ENCODE results near the gene FCGBP.
"Not testable (repeated sequence)": the region's sequence is repeated elsewhere in the genome, so short reads cannot be mapped to it uniquely, and the experiment has no call there.

Gene FCGBP

GRCh38 chr19:39919976-39920375 lies 14.5 kb downstream of the FCGBP start:
- in situ Hi-C loops (cut with MboI; ENCODE audit: low sequenced_read_pairs), result no loop called here

GRCh38 chr19:39918183-39918651 lies 16.2 kb downstream of the FCGBP start:
- in situ Hi-C loops (cut with MboI; ENCODE audit: low sequenced_read_pairs), result no loop called here

GRCh38 chr19:39917561-39918182 lies 16.8 kb downstream of the FCGBP start:
- in situ Hi-C loops (cut with MboI; ENCODE audit: low sequenced_read_pairs), result no loop called here

- in situ Hi-C loops (cut with MboI; ENCODE audit: low sequenced_read_pairs), result no loop called here
Observed at GRCh38 chr19:39916851-39917396, 17.5 kb downstream of the FCGBP start.

GRCh38 chr19:39916236-39916635 lies 18.2 kb downstream of the FCGBP start:
- in situ Hi-C loops (cut with MboI; ENCODE audit: low sequenced_read_pairs), result no loop called here

- in situ Hi-C loops (cut with MboI; ENCODE audit: low sequenced_read_pairs), result no loop called here
Observed at GRCh38 chr19:39915848-39916215, 18.6 kb downstream of the FCGBP start.

GRCh38 chr19:39915101-39915847 lies 19.2 kb downstream of the FCGBP start:
- in situ Hi-C loops (cut with MboI; ENCODE audit: low sequenced_read_pairs), result no loop called here

- in situ Hi-C loops (cut with MboI; ENCODE audit: low sequenced_read_pairs), result no loop called here
Observed at GRCh38 chr19:39913682-39914333, 20.6 kb downstream of the FCGBP start.

- in situ Hi-C loops (cut with MboI; ENCODE audit: low sequenced_read_pairs), result no loop called here
Observed at GRCh38 chr19:39908803-39909202, 25.6 kb downstream of the FCGBP start.

GRCh38 chr19:39906820-39907611 lies 27.4 kb downstream of the FCGBP start:
- in situ Hi-C loops (cut with MboI; ENCODE audit: low sequenced_read_pairs), result no loop called here

- in situ Hi-C loops (cut with MboI; ENCODE audit: low sequenced_read_pairs), result no loop called here
Observed at GRCh38 chr19:39906283-39906682, 28.2 kb downstream of the FCGBP start.

- in situ Hi-C loops (cut with MboI; ENCODE audit: low sequenced_read_pairs), result not testable (repeated sequence)
Observed at GRCh38 chr19:39903486-39904091, 30.8 kb downstream of the FCGBP start.

GRCh38 chr19:39902326-39902725 lies 32.1 kb downstream of the FCGBP start:
- in situ Hi-C loops (cut with MboI; ENCODE audit: low sequenced_read_pairs), result not testable (repeated sequence)

- in situ Hi-C loops (cut with MboI; ENCODE audit: low sequenced_read_pairs), result not testable (repeated sequence)
Observed at GRCh38 chr19:39901681-39902080, 32.8 kb downstream of the FCGBP start.

GRCh38 chr19:39898858-39899257 lies 35.6 kb downstream of the FCGBP start:
- in situ Hi-C loops (cut with MboI; ENCODE audit: low sequenced_read_pairs), result not testable (repeated sequence)

GRCh38 chr19:39897511-39898245 lies 36.8 kb downstream of the FCGBP start:
- in situ Hi-C loops (cut with MboI; ENCODE audit: low sequenced_read_pairs), result not testable (repeated sequence)

GRCh38 chr19:39895096-39895495 lies 39.3 kb downstream of the FCGBP start:
- in situ Hi-C loops (cut with MboI; ENCODE audit: low sequenced_read_pairs), result not testable (repeated sequence)

- in situ Hi-C loops (cut with MboI; ENCODE audit: low sequenced_read_pairs), result not testable (repeated sequence)
Observed at GRCh38 chr19:39894236-39894606, 40.2 kb downstream of the FCGBP start.

GRCh38 chr19:39893366-39894235 lies 40.8 kb downstream of the FCGBP start:
- in situ Hi-C loops (cut with MboI; ENCODE audit: low sequenced_read_pairs), result not testable (repeated sequence)

Data from hTERT RPE-1 (cell line).